ENCODE measurements around the gene IFFO2. TPM values are rescaled to one million over a fixed set of nuclear protein-coding genes. Genes with fewer than 3 reads are reported as not detected.

Gene IFFO2
- total and polyA plus RNA-seq, 4 donors = 7.6 to 18.9 (median 8.3) TPM

GRCh38 chr1:18907917-18908845, 48.3 kb downstream of the IFFO2 start:
- 15 to 47% methylated on average over 22 of the region's 22 CpGs for WGBS, 2 donors
- ATAC-seq (ENCODE audit: insufficient read depth, low FRiP score) (no peak), DNase-seq (no peak)
- TF ChIP-seq CTCF (IDR thresholded peaks at IDR 0.05; ENCODE audit: control extremely low read depth, extremely low read depth) = no peak
- peaks cover 0 to 27% (median 6%) of the 10 kb centered on the region in 5 donors for H3K4me1 ChIP-seq (ENCODE audit: control insufficient read depth in 5 of 5, insufficient read depth in 5 of 5, low read length in 5 of 5)
- H3K36me3 ChIP-seq (ENCODE audit: control insufficient read depth in 4 of 4, insufficient read depth in 4 of 4, low read length in 4 of 4) = peaks cover 0 to 29% (median 20%) of the 10 kb centered on the region in 4 donors
- H3K27me3 ChIP-seq (ENCODE audit: control insufficient read depth in 3 of 3, insufficient read depth in 3 of 3, low read length in 2 of 3) = no peaks in the 10 kb centered on the region
- peak overlapping the region in 1 of 2 donors; percentile 75 for H3K27ac ChIP-seq (ENCODE audit: low read depth in 1 of 2, low read length in 1 of 2)
- H3K9me3 ChIP-seq (ENCODE audit: control insufficient read depth in 4 of 4, insufficient read depth in 3 of 4, low read length in 3 of 4) = no peaks in the 10 kb centered on the region
- peak overlapping the region in 1 of 2 donors; percentile 3 for H3K9ac ChIP-seq (ENCODE audit: insufficient read depth in 1 of 2, low read length in 2 of 2)
- no peak overlapping the region for H3K4me3 ChIP-seq

GRCh38 chr1:18907021-18907916, 49.2 kb downstream of the IFFO2 start:
- no peak for ATAC-seq (ENCODE audit: insufficient read depth, low FRiP score)

GRCh38 chr1:18903291-18903756, 53.2 kb downstream of the IFFO2 start:
- no peak for TF ChIP-seq CTCF (IDR thresholded peaks at IDR 0.05; ENCODE audit: control extremely low read depth, extremely low read depth)
- H3K9me3 ChIP-seq (ENCODE audit: control insufficient read depth in 4 of 4, insufficient read depth in 3 of 4, low read length in 3 of 4) = no peaks in the 10 kb centered on the region
- H3K27ac ChIP-seq (ENCODE audit: low read depth in 1 of 2, low read length in 1 of 2) = peak overlapping the region; percentile 93 to 94
- no peaks in the 10 kb centered on the region for H3K27me3 ChIP-seq (ENCODE audit: control insufficient read depth in 3 of 3, insufficient read depth in 3 of 3, low read length in 2 of 3)
- H3K36me3 ChIP-seq (ENCODE audit: control insufficient read depth in 4 of 4, insufficient read depth in 4 of 4, low read length in 4 of 4) = peaks cover 0 to 5% (median under 1%) of the 10 kb centered on the region in 4 donors
- H3K4me1 ChIP-seq (ENCODE audit: control insufficient read depth in 5 of 5, insufficient read depth in 5 of 5, low read length in 5 of 5) = peaks cover 1 to 37% (median 10%) of the 10 kb centered on the region in 5 donors
- no peak overlapping the region for H3K4me3 ChIP-seq
- DNase-seq = no peak
- no peak for ATAC-seq (ENCODE audit: insufficient read depth, low FRiP score)
- WGBS, 2 donors = 23 to 33% methylated on average over 8 of the region's 8 CpGs
- peak overlapping the region; percentile 41 to 95 for H3K9ac ChIP-seq (ENCODE audit: insufficient read depth in 1 of 2, low read length in 2 of 2)

More at GRCh38 chr1:18907021-18907916, 49.2 kb downstream of the IFFO2 start:
- peak; percentile 92 to 97 (median 97) for DNase-seq
- no peaks in the 10 kb centered on the region for H3K9me3 ChIP-seq (ENCODE audit: control insufficient read depth in 4 of 4, insufficient read depth in 3 of 4, low read length in 3 of 4)
- TF ChIP-seq CTCF (IDR thresholded peaks at IDR 0.05; ENCODE audit: control extremely low read depth, extremely low read depth) = peak; percentile 69
- peaks cover 0 to 22% (median 6%) of the 10 kb centered on the region in 5 donors for H3K4me1 ChIP-seq (ENCODE audit: control insufficient read depth in 5 of 5, insufficient read depth in 5 of 5, low read length in 5 of 5)
- peak overlapping the region in 1 of 2 donors; percentile 75 for H3K27ac ChIP-seq (ENCODE audit: low read depth in 1 of 2, low read length in 1 of 2)
- peaks cover 0 to 24% (median 20%) of the 10 kb centered on the region in 4 donors for H3K36me3 ChIP-seq (ENCODE audit: control insufficient read depth in 4 of 4, insufficient read depth in 4 of 4, low read length in 4 of 4)
- no peaks in the 10 kb centered on the region for H3K27me3 ChIP-seq (ENCODE audit: control insufficient read depth in 3 of 3, insufficient read depth in 3 of 3, low read length in 2 of 3)
- 10 to 30% methylated on average over 16 of the region's 16 CpGs for WGBS, 2 donors
- no peak overlapping the region for H3K4me3 ChIP-seq
- peak overlapping the region in 1 of 2 donors; percentile 3 for H3K9ac ChIP-seq (ENCODE audit: insufficient read depth in 1 of 2, low read length in 2 of 2)

Data from lung (tissue), 12 donors.